HepG2 (cell line): ENCODE data around the gene PRSS36. TPM values are rescaled to one million over a fixed set of nuclear protein-coding genes. Genes with fewer than 3 reads are reported as not detected.
A peak's percentile ranks its signal among the peaks of the same experiment; 100 is the strongest.

Experiments
- CCAR2 ChIP-seq: fragments of 200-400 bp; formaldehyde crosslinking; optimal IDR thresholded peaks from 2 replicates; pipeline ENCODE3; 2018; ENCODE audit warnings: low read depth, mild to moderate bottlenecking, low read length, moderate library complexity
- CENPT ChIP-seq: sonication (generic); formaldehyde crosslinking; IDR thresholded peaks from 2 replicates; pipeline ENCODE4 v1.8.0; 2022; ENCODE audit warnings: low read depth, mild to moderate bottlenecking, moderate library complexity, missing genetic modification reagents
- GMEB1 ChIP-seq: sonication (generic); formaldehyde crosslinking; IDR thresholded peaks from 2 replicates; pipeline ENCODE4 v1.5.1; 2020; ENCODE audit warnings: missing genetic modification reagents, mild to moderate bottlenecking, borderline replicate concordance
- GRHL1 ChIP-seq: sonication (generic); formaldehyde crosslinking; conservative IDR thresholded peaks from 2 replicates; pipeline ENCODE4 v1.8.0; 2022; ENCODE audit warnings: missing genetic modification reagents
- MYPOP ChIP-seq: sonication (generic); formaldehyde crosslinking; IDR thresholded peaks from 2 replicates; pipeline ENCODE4 v1.8.1; 2023; ENCODE audit warnings: mild to moderate bottlenecking, moderate library complexity, missing genetic modification reagents
- NFE2L1 ChIP-seq: sonication (generic); formaldehyde crosslinking; IDR thresholded peaks from 2 replicates; pipeline ENCODE4 v1.4.0; 2020; ENCODE audit warnings: missing genetic modification reagents, mild to moderate bottlenecking, borderline replicate concordance
- NFKBIZ ChIP-seq: IDR thresholded peaks from 2 replicates; pipeline ENCODE4 v1.6.1; 2018; ENCODE audit warnings: missing genetic modification reagents, missing compliant biosample characterization
- NR2F1 ChIP-seq, 2 experiments: fragments of 450-650 bp in 1 of 2; formaldehyde crosslinking in 1 of 2; IDR thresholded peaks; 2 replicates each; pipeline versions ENCODE4 v1.5.0 to v1.6.1; 2016 to 2020; ENCODE audit warnings: mild to moderate bottlenecking in 1 of 2, missing compliant biosample characterization in 1 of 2, missing genetic modification reagents in 1 of 2, moderate library complexity in 1 of 2
- PCBP1 ChIP-seq: fragments of 200-400 bp; formaldehyde crosslinking; IDR thresholded peaks from 2 replicates; pipeline ENCODE4 v1.6.1; 2017; ENCODE audit warnings: mild to moderate bottlenecking, low read depth, low read length, borderline replicate concordance
- PRPF4 ChIP-seq: fragments of 200-400 bp; formaldehyde crosslinking; IDR thresholded peaks from 2 replicates; pipeline ENCODE4 v1.6.1; 2016; ENCODE audit warnings: low read length, low read depth; ENCODE audit not compliant: poor library complexity, severe bottlenecking
- RCOR2 ChIP-seq: IDR thresholded peaks from 2 replicates; pipeline ENCODE4 v1.6.1; 2016; ENCODE audit warnings: missing biosample characterization, missing genetic modification reagents
- ZMYM2 ChIP-seq: sonication (generic); formaldehyde crosslinking; IDR thresholded peaks from 2 replicates; pipeline ENCODE4 v1.8.0; 2022; ENCODE audit warnings: mild to moderate bottlenecking, missing genetic modification reagents
- ZNF3 ChIP-seq: IDR thresholded peaks from 2 replicates; pipeline ENCODE4 v1.7.0; 2017; ENCODE audit warnings: inconsistent platforms
- ZNF318 ChIP-seq: sonication (generic); formaldehyde crosslinking; IDR thresholded peaks from 2 replicates; pipeline ENCODE4 v1.4.0; 2020; ENCODE audit warnings: mild to moderate bottlenecking, missing genetic modification reagents
- ZNF430 ChIP-seq: sonication (generic); formaldehyde crosslinking; IDR thresholded peaks from 2 replicates; pipeline ENCODE4 v1.9.0; 2021; ENCODE audit warnings: mild to moderate bottlenecking, missing genetic modification reagents
- ZNF777 ChIP-seq: sonication (generic); formaldehyde crosslinking; IDR thresholded peaks from 2 replicates; pipeline ENCODE4 v1.4.0; 2020; ENCODE audit warnings: missing genetic modification reagents
- polyA plus RNA-seq, 8 experiments: library from polyadenylated mRNA; depleted of rRNA in 3 of 8; stranded (reverse) in 7 of 8; unstranded in 1 of 8; fragments of >200 nt; fragmentation: Illumina TruSeq in 4 of 8; extraction: Trizol in 4 of 8; gene quantifications; 2 replicates each; pipeline versions ENCODE4 v1.2.1 to v1.2.3, GENCODE V29; 2011 to 2016; ENCODE audit warnings: low read depth in 4 of 8, missing spikeins in 1 of 8, mixed read lengths in 1 of 8; ENCODE audit not compliant: insufficient read depth in 1 of 8
- total RNA-seq, 5 experiments: library from RNA; depleted of rRNA; stranded (reverse); fragments of >200 nt; fragmentation: Illumina TruSeq; extraction: Trizol; gene quantifications; 2 replicates each; pipeline ENCODE4 v1.2.3, GENCODE V29; 2016; ENCODE audit warnings: low read depth in 1 of 5

The PRSS36 gene
- total and polyA plus RNA-seq, 2 of the 13 experiments (the other 11 are each of a cell fraction or from before 2014, with no cell fraction given) = 1.5 to 2.1 TPM

GRCh38 chr16:31105677-31106213, 44.1 kb downstream of the PRSS36 start (continued):
- TF ChIP-seq GMEB1 (CRISPR knock-in tag) (peak; percentile 73; the same call in 1 of the 2 replicates), MYPOP (CRISPR knock-in tag) (peak; percentile 97), RCOR2 (peak; percentile 79), PCBP1 (no peak), ZNF3 (CRISPR knock-in tag) (no peak), NR2F1 (CRISPR knock-in tag; IDR thresholded peaks at IDR 0.05) (peak; percentile 91 to 92), ZNF777 (peak; percentile 79; the same call in 1 of the 2 replicates), CENPT (CRISPR knock-in tag) (peak; percentile 91), GRHL1 (no peak), ZMYM2 (CRISPR knock-in tag) (0 out of 2 replicates have a peak, but pooled peaks have one; percentile 49), ZNF430 (CRISPR knock-in tag) (peak; percentile 95; the same call in 1 of the 2 replicates), ZNF318 (CRISPR knock-in tag) (peak; percentile 98), PRPF4 (no peak), CCAR2 (peak; percentile 17), NFKBIZ (peak; percentile 92), NFE2L1 (CRISPR knock-in tag) (no peak)
